ENCODE results near the gene ATP6V0C. TPM values are rescaled to one million over a fixed set of nuclear protein-coding genes. Genes with fewer than 3 reads are reported as not detected.

Gene ATP6V0C
- total and polyA plus RNA-seq, 2 of the 13 experiments (the other 11 are each of a cell fraction or from before 2014, with no cell fraction given), result 10.4 to 20.1 TPM

DNA sequence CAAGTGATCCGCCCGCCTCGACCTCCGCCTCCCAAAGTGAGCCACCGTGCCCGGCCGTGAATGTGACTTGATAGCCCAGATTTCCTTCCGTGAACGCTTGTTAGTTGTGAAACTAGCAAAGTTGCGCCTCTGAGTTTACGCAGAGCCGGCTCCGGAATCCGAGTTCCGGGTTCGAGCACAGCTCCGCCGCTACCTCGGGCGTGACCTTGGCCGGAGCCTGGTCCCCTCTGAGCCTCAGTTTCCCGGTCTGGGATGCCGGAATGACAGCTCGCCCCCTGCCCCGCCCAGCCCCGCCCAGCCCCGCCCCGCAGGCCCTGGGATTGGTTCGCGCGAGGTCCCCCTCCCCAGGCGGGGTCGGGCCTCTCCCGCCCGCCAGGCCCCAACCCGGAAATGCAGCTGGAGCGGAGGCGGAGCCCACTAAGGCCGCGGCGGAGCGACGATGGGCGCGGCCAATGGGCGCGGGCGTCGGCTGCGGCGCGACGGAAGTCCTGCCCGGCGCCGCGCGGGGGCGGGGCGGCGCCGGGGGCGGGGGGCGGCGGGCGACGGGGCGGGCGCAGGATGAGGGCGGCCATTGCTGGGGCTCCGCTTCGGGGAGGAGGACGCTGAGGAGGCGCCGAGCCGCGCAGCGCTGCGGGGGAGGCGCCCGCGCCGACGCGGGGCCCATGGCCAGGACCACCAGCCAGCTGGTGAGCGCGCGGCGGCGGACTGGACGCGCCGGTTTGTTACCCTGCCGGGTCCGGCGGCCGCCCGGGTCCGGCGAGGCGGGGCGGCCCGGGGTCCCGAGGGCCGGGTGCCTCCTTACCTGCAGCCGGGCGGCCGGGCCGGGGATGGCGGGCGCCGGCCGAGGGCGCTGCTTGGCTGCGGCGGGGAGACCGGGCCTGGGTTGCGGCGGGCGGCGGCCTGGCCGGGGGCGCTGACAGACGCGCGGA, 24.0 kb downstream of the ATP6V0C start, which contains the start of gene PDPK1 (continued):
- TF ChIP-seq TBX3 (IDR thresholded peaks at IDR 0.05; ENCODE audit: borderline replicate concordance), result no peak
- no peak for TF ChIP-seq ZNF510 (CRISPR knock-in tag; IDR thresholded peaks at IDR 0.05; ENCODE audit: low read depth)
- peak; percentile 48; the same call in 1 of the 2 replicates for TF ChIP-seq MEIS2 (CRISPR knock-in tag; IDR thresholded peaks at IDR 0.05)
- no peak for TF ChIP-seq ZFP36L2 (CRISPR knock-in tag; IDR thresholded peaks at IDR 0.05)
- 0 out of 2 replicates have a peak, but pooled peaks have one; percentile 28 for TF ChIP-seq ARNTL (CRISPR knock-in tag; IDR thresholded peaks at IDR 0.05)
- TF ChIP-seq, protein P1, sequence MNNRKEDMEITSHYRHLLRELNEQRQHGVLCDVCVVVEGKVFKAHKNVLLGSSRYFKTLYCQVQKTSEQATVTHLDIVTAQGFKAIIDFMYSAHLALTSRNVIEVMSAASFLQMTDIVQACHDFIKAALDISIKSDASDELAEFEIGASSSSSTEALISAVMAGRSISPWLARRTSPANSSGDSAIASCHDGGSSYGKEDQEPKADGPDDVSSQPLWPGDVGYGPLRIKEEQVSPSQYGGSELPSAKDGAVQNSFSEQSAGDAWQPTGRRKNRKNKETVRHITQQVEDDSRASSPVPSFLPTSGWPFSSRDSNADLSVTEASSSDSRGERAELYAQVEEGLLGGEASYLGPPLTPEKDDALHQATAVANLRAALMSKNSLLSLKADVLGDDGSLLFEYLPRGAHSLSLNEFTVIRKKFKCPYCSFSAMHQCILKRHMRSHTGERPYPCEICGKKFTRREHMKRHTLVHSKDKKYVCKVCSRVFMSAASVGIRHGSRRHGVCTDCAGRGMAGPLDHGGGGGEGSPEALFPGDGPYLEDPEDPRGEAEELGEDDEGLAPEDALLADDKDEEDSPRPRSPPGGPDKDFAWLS (CRISPR knock-in tag; IDR thresholded peaks at IDR 0.05; ENCODE audit: borderline replicate concordance), result no peak
- TF ChIP-seq, protein P2, sequence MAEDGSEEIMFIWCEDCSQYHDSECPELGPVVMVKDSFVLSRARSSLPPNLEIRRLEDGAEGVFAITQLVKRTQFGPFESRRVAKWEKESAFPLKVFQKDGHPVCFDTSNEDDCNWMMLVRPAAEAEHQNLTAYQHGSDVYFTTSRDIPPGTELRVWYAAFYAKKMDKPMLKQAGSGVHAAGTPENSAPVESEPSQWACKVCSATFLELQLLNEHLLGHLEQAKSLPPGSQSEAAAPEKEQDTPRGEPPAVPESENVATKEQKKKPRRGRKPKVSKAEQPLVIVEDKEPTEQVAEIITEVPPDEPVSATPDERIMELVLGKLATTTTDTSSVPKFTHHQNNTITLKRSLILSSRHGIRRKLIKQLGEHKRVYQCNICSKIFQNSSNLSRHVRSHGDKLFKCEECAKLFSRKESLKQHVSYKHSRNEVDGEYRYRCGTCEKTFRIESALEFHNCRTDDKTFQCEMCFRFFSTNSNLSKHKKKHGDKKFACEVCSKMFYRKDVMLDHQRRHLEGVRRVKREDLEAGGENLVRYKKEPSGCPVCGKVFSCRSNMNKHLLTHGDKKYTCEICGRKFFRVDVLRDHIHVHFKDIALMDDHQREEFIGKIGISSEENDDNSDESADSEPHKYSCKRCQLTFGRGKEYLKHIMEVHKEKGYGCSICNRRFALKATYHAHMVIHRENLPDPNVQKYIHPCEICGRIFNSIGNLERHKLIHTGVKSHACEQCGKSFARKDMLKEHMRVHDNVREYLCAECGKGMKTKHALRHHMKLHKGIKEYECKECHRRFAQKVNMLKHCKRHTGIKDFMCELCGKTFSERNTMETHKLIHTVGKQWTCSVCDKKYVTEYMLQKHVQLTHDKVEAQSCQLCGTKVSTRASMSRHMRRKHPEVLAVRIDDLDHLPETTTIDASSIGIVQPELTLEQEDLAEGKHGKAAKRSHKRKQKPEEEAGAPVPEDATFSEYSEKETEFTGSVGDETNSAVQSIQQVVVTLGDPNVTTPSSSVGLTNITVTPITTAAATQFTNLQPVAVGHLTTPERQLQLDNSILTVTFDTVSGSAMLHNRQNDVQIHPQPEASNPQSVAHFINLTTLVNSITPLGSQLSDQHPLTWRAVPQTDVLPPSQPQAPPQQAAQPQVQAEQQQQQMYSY (CRISPR knock-in tag; IDR thresholded peaks at IDR 0.05), result peak; percentile 82
- no peak for TF ChIP-seq MED8 (CRISPR knock-in tag; IDR thresholded peaks at IDR 0.05; ENCODE audit: insufficient replicate concordance)
- TF ChIP-seq YY1 (IDR thresholded peaks at IDR 0.05; ENCODE audit: insufficient read depth, insufficient replicate concordance, low read depth, low read length), result peak; percentile 90
- 0 out of 2 replicates have a peak, but pooled peaks have one; percentile 10 for TF ChIP-seq CHD2 (IDR thresholded peaks at IDR 0.05; ENCODE audit: low read depth, low read length)
- TF ChIP-seq ZNF790 (CRISPR knock-in tag; IDR thresholded peaks at IDR 0.05; ENCODE audit: borderline replicate concordance), result peak; percentile 75; the same call in 1 of the 2 replicates
- TF ChIP-seq, protein P3, sequence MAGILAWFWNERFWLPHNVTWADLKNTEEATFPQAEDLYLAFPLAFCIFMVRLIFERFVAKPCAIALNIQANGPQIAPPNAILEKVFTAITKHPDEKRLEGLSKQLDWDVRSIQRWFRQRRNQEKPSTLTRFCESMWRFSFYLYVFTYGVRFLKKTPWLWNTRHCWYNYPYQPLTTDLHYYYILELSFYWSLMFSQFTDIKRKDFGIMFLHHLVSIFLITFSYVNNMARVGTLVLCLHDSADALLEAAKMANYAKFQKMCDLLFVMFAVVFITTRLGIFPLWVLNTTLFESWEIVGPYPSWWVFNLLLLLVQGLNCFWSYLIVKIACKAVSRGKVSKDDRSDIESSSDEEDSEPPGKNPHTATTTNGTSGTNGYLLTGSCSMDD (CRISPR knock-in tag; IDR thresholded peaks at IDR 0.05), result no peak
- no peak for TF ChIP-seq PTBP1 (IDR thresholded peaks at IDR 0.05; ENCODE audit: low read depth, low read length, poor library complexity, severe bottlenecking)
- TF ChIP-seq NR2F6 (IDR thresholded peaks at IDR 0.05), result no peak
- TF ChIP-seq NR2F6 (CRISPR knock-in tag; IDR thresholded peaks at IDR 0.05), result peak; percentile 11; the same call in 1 of the 2 replicates
- TF ChIP-seq ZNF777 (CRISPR knock-in tag; IDR thresholded peaks at IDR 0.05), result peak; percentile 38; the same call in 1 of the 2 replicates
- peak; percentile 21; the same call in 1 of the 2 replicates for TF ChIP-seq KAT8 (CRISPR knock-in tag; IDR thresholded peaks at IDR 0.05)
- no peak for TF ChIP-seq ZNF333 (CRISPR knock-in tag; IDR thresholded peaks at IDR 0.05; ENCODE audit: borderline replicate concordance)
- no peak for TF ChIP-seq HOXA9 (CRISPR knock-in tag; IDR thresholded peaks at IDR 0.05; ENCODE audit: borderline replicate concordance)
- peak; percentile 80 for TF ChIP-seq ELF1 (CRISPR knock-in tag; IDR thresholded peaks at IDR 0.05)
- TF ChIP-seq SP1 (IDR thresholded peaks at IDR 0.05), result no peak
- peak; percentile 54 for TF ChIP-seq SP1 (CRISPR knock-in tag; IDR thresholded peaks at IDR 0.05)
- no peak for TF ChIP-seq ZNF205 (CRISPR knock-in tag; IDR thresholded peaks at IDR 0.05)
